Suprapubic skin (tissue), 4 donors: ENCODE data around the gene SCFD2. TPM values are rescaled to one million over a fixed set of nuclear protein-coding genes. Genes with fewer than 3 reads are reported as not detected.

Experiments
- DNase-seq, 2 donors: peaks; one replicate each; pipeline ENCODE4 v3.0.0-alpha.2; 2019; ENCODE audit warnings: low spot score in 2 of 2
- H3K27ac ChIP-seq: fragments of 200-600 bp; sonication (generic); one replicate; pipeline ENCODE4 v1.5.1; 2019
- H3K27me3 ChIP-seq: fragments of 200-600 bp; sonication (generic); one replicate; pipeline ENCODE4 v1.5.1; 2019
- H3K36me3 ChIP-seq: fragments of 200-600 bp; sonication (generic); one replicate; pipeline ENCODE4 v1.5.1; 2019
- H3K4me1 ChIP-seq: fragments of 200-600 bp; sonication (generic); one replicate; pipeline ENCODE4 v1.5.1; 2019
- H3K4me3 ChIP-seq: fragments of 200-600 bp; sonication (generic); one replicate; pipeline ENCODE4 v1.5.1; 2019; ENCODE audit warnings: mild to moderate bottlenecking
- H3K9me3 ChIP-seq: fragments of 200-600 bp; sonication (generic); one replicate; pipeline ENCODE4 v1.5.1; 2019
- EP300 ChIP-seq: sonication (generic); formaldehyde crosslinking; IDR thresholded peaks from one replicate; pipeline ENCODE4 v1.6.1; 2017; ENCODE audit warnings: antibody characterized with exemption
- POLR2A ChIP-seq, 2 donors: fragments of 450-650 bp; IDR thresholded peaks; one replicate each; pipeline ENCODE4 v1.6.1; 2017; ENCODE audit warnings: antibody characterized with exemption in 2 of 2, mild to moderate bottlenecking in 2 of 2, moderate library complexity in 2 of 2
- POLR2AphosphoS5 ChIP-seq, 3 donors: sonication (generic); formaldehyde crosslinking; IDR thresholded peaks; one replicate each; pipeline ENCODE4 v1.6.1; 2017; ENCODE audit warnings: antibody characterized with exemption in 3 of 3
- WGBS: methylation state at CpG from one replicate; pipeline ENCODE4 v1.1.5; 2018; 5-methylcytosine and 5-hydroxymethylcytosine counted together
- total RNA-seq, 4 donors: library from RNA; depleted of rRNA; stranded (reverse); fragments of >200 nt; gene quantifications; one replicate each; pipeline ENCODE4 v1.1.0, GENCODE V29; 2016
- TF ChIP-seq, protein P1 (sequence below), 2 donors: fragments of 200-600 bp in 1 of 2; fragments of 450-650 bp in 1 of 2; sonication (generic) in 1 of 2; IDR thresholded peaks; one replicate each; pipeline ENCODE4 v1.5.1; 2016 to 2019; ENCODE audit warnings: antibody characterized with exemption in 2 of 2, mild to moderate bottlenecking in 1 of 2, moderate library complexity in 1 of 2

The SCFD2 gene
- total RNA-seq, 4 donors from 2014 or later: 25.5 to 39.5 (median 31.9) TPM

DNA sequence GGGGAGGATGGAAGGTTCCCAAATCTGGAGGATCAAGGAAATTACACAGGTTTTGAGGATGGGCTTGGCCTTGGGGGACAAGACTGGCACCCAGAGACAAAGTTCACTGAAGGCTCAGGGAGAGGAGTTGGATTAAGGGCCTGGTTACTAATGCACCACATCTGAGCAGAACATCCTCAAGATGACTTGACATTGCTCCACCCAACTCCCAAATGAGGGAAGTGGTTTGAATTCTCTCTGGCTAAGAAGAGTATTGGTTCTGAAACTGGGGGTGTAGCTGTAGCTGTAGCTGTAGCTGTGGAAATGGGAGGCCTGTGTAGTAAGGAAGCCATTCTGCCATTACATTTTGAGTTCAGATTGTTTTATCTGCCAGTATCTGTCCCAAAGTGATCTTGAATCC lies 374.4 kb downstream of the SCFD2 start:
- TF ChIP-seq EP300 (no peak), POLR2AphosphoS5 (IDR thresholded peaks at IDR 0.05) (no peak), POLR2A (IDR thresholded peaks at IDR 0.05) (no peak)
- TF ChIP-seq, protein P1, sequence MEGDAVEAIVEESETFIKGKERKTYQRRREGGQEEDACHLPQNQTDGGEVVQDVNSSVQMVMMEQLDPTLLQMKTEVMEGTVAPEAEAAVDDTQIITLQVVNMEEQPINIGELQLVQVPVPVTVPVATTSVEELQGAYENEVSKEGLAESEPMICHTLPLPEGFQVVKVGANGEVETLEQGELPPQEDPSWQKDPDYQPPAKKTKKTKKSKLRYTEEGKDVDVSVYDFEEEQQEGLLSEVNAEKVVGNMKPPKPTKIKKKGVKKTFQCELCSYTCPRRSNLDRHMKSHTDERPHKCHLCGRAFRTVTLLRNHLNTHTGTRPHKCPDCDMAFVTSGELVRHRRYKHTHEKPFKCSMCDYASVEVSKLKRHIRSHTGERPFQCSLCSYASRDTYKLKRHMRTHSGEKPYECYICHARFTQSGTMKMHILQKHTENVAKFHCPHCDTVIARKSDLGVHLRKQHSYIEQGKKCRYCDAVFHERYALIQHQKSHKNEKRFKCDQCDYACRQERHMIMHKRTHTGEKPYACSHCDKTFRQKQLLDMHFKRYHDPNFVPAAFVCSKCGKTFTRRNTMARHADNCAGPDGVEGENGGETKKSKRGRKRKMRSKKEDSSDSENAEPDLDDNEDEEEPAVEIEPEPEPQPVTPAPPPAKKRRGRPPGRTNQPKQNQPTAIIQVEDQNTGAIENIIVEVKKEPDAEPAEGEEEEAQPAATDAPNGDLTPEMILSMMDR (IDR thresholded peaks at IDR 0.05): no peak
- Histone ChIP-seq H3K4me1 (peaks cover 11% of the 10 kb centered on the region), H3K36me3 (no peaks in the 10 kb centered on the region)

DNA sequence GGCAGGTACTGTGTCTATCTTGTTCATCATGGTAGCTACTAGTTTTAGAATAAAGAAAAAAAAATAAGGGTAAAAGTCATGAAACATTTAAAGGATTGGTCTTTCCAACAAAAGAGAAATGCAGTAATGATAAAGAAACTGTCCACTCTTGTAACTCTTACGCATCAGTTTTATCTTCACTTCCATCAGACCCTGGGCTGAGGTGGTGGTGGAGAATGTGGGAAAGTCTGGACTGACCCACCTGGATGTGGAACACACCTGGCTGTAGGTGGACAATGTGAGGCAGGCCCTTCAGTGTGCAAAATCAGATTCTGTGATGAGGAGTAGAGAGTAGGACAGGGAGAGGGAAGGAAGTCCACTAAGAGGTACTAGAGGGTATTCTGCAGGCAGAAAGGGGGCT lies 375.2 kb downstream of the SCFD2 start:
- Histone ChIP-seq H3K4me3 (no peak overlapping the region), H3K4me1 (peaks cover 6% of the 10 kb centered on the region), H3K9me3 (no peaks in the 10 kb centered on the region), H3K27ac (no peak overlapping the region), H3K27me3 (no peaks in the 10 kb centered on the region), H3K36me3 (no peaks in the 10 kb centered on the region)
- WGBS: 96% methylated on average over 1 of the region's 1 CpG
- DNase-seq: no peak
- TF ChIP-seq, protein P1 (IDR thresholded peaks at IDR 0.05): no peak
- no peak for TF ChIP-seq POLR2AphosphoS5 (IDR thresholded peaks at IDR 0.05)
- no peak for TF ChIP-seq POLR2A (IDR thresholded peaks at IDR 0.05)
- no peak for TF ChIP-seq EP300

More for the DNA sequence above, 374.4 kb downstream of the SCFD2 start:
- Histone ChIP-seq H3K27ac (no peak overlapping the region), H3K4me3 (no peak overlapping the region), H3K9me3 (no peaks in the 10 kb centered on the region), H3K27me3 (no peaks in the 10 kb centered on the region)
- no peak for DNase-seq

GRCh38 chr4:52989865-52990264 lies 376.0 kb downstream of the SCFD2 start:
- TF ChIP-seq POLR2A (IDR thresholded peaks at IDR 0.05): no peak
- Histone ChIP-seq H3K27me3 (no peaks in the 10 kb centered on the region), H3K36me3 (no peaks in the 10 kb centered on the region), H3K27ac (no peak overlapping the region), H3K9me3 (no peaks in the 10 kb centered on the region), H3K4me1 (peaks cover 4% of the 10 kb centered on the region), H3K4me3 (no peak overlapping the region)
- 59% methylated on average over 3 of the region's 3 CpGs for WGBS
- no peak for DNase-seq

DNA sequence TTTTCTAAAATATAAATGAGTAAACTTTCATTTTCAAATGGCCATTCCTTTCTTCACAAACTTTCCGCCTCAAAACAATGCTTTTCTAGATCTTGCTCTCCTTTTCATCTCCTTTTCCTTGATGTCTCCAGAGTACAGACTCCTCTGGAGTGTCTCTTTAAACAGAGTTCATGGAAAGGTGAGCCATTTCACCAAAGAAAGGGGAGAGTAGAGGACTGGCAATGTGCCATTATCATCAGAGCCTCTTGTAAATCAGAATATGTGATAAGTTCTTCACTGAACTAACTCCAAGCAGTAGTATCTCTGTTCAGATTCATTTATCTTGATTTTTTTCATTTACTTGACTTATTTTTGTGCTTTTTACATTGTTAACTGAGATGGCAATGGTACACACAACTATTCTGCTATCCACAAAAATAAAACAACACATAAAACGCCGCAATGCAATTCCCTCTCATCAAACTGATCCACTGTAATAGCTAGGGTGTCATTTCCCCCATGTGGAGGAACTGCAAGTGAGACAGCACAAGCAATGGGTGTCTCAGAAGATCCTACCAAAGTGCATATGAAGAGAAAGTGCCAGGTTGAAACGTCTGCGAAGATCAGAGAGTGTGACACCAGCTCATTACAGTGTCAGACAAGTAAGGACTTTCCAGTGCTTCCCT lies 378.3 kb downstream of the SCFD2 start:
- DNase-seq: no peak
- H3K4me3 ChIP-seq: no peak overlapping the region
- peaks cover 4% of the 10 kb centered on the region for H3K4me1 ChIP-seq
- TF ChIP-seq POLR2AphosphoS5 (IDR thresholded peaks at IDR 0.05) (no peak), EP300 (no peak), POLR2A (IDR thresholded peaks at IDR 0.05) (no peak)
- TF ChIP-seq, protein P1 (IDR thresholded peaks at IDR 0.05): no peak
- 88% methylated on average over 5 of the region's 5 CpGs for WGBS
- no peaks in the 10 kb centered on the region for H3K27me3 ChIP-seq
- no peaks in the 10 kb centered on the region for H3K36me3 ChIP-seq
- H3K9me3 ChIP-seq: no peaks in the 10 kb centered on the region
- H3K27ac ChIP-seq: no peak overlapping the region

- no peak overlapping the region for H3K27ac ChIP-seq
- no peaks in the 10 kb centered on the region for H3K9me3 ChIP-seq
- 33% methylated on average over 2 of the region's 2 CpGs for WGBS
- no peaks in the 10 kb centered on the region for H3K27me3 ChIP-seq
- no peak overlapping the region for H3K4me3 ChIP-seq
- peaks cover 4% of the 10 kb centered on the region for H3K4me1 ChIP-seq
- DNase-seq: no peak
- no peak for TF ChIP-seq POLR2AphosphoS5 (IDR thresholded peaks at IDR 0.05)
- no peak for TF ChIP-seq EP300
- TF ChIP-seq, protein P1 (IDR thresholded peaks at IDR 0.05): no peak
- no peak for TF ChIP-seq POLR2A (IDR thresholded peaks at IDR 0.05)
- H3K36me3 ChIP-seq: no peaks in the 10 kb centered on the region
Measured at GRCh38 chr4:52984462-52984881, 381.4 kb downstream of the SCFD2 start.
